Activated CD4-positive, alpha-beta T cell treated with anti-CD3 and anti-CD28 coated beads, Interleukin-10, Interleukin-2, amounts not matched to agents 100 ng/mL and 50 ng/mL, durations not matched to agents 16 hours and 8 hours (primary cell): ENCODE data around the gene COX8A.

ENCODE experiments used
- DNase-seq: peaks from one replicate; pipeline ENCODE4 v3.0.0-alpha.2; 2020

Gene COX8A

GRCh38 chr11:64023712-64024710 is 49.6 kb downstream of the COX8A start:
- no peak for DNase-seq

GRCh38 chr11:64025205-64025604 is 50.8 kb downstream of the COX8A start:
- DNase-seq = no peak
